K562 (cell line): ENCODE data around the gene CEACAM7. TPM values are rescaled to one million over a fixed set of nuclear protein-coding genes. Genes with fewer than 3 reads are reported as not detected.

Experiments
- ATAC-seq: fragments of 200-7000 bp; cut with Tn5 transposase; 3 replicates; pipeline ENCODE4 v1.9.1; 2020; ENCODE audit warnings: moderate library complexity
- BruUV-seq: library from RNA; stranded (reverse); fragments of 400-500 nt; replicated peaks from 2 replicates; lab custom pipeline; 2021; lab: Mats Ljungman, UMichigan
- CTCF ChIA-PET: fragments of 300-600 bp; formaldehyde crosslinking; extraction: SDS; loops from one replicate; lab custom pipeline; 2021; ENCODE audit warnings: low intra/inter-chr PET ratio; lab: Yijun Ruan, JAX
- POLR2A ChIA-PET: fragments of 300-600, 350-650 bp; sonication (Branson Sonifier 250); formaldehyde crosslinking; extraction: SDS; loops from one replicate; lab custom pipeline; 2021; ENCODE audit warnings: antibody characterized with exemption, inconsistent platforms; lab: Yijun Ruan, JAX
- DNase-seq, 4 experiments: peaks; one replicate each; pipeline versions ENCODE4 v3.0.0 to v3.0.0-alpha.2; 2011 to 2018; ENCODE audit warnings: low spot score in 3 of 4, mixed read lengths in 3 of 4; ENCODE audit errors: extremely low read depth in 1 of 4
- FAIRE-seq: peaks from 2 replicates; lab custom pipeline; 2011; peaks lifted over from hg19 to GRCh38; lab: Jason Lieb, UNC
- H2AFZ ChIP-seq: 2 replicates; pipeline ENCODE4 v1.6.0; 2011; ENCODE audit warnings: low read depth, low read length, control low read depth, inconsistent platforms
- H3K27ac ChIP-seq: fragments of 200-600 bp; 3 replicates; pipeline ENCODE4 v1.8.0; 2011; ENCODE audit warnings: low read depth, mild to moderate bottlenecking, control low read depth, inconsistent platforms, low read length, moderate library complexity, mixed read lengths; ENCODE audit errors: extremely low read depth
- H3K27me3 ChIP-seq, 2 experiments: fragments of 300-600 bp in 1 of 2; 2 replicates in 1 of 2; 3 replicates in 1 of 2; pipeline versions ENCODE4 v1.6.0 to v1.8.0; 2011; ENCODE audit warnings: inconsistent platforms in 2 of 2, low read length in 2 of 2, mild to moderate bottlenecking in 1 of 2, mixed read lengths in 1 of 2, moderate library complexity in 1 of 2; ENCODE audit not compliant: control insufficient read depth in 2 of 2, insufficient read depth in 2 of 2
- H3K36me3 ChIP-seq: fragments of 300-600 bp; 3 replicates; pipeline ENCODE4 v1.8.0; 2011; ENCODE audit warnings: mild to moderate bottlenecking, low read length, inconsistent platforms; ENCODE audit not compliant: control insufficient read depth, insufficient read depth
- H3K4me1 ChIP-seq, 2 experiments: fragments of 200-600 bp in 1 of 2; replicated peaks in 1 of 2; 2 replicates in 1 of 2; 3 replicates in 1 of 2; pipeline versions ENCODE4 v1.5.1 to v1.8.0; 2011; ENCODE audit warnings: inconsistent platforms in 2 of 2, low read length in 2 of 2, mild to moderate bottlenecking in 1 of 2, mixed read lengths in 1 of 2, moderate library complexity in 1 of 2; ENCODE audit not compliant: control insufficient read depth in 2 of 2, insufficient read depth in 2 of 2
- H3K4me2 ChIP-seq: 2 replicates; pipeline ENCODE4 v1.6.1; 2011; ENCODE audit warnings: low read length, control low read depth, inconsistent platforms, mixed read lengths; ENCODE audit not compliant: insufficient read depth
- H3K4me3 ChIP-seq: fragments of 200-600 bp; sonication (generic), shearing (Covaris generic); 2 replicates; pipeline ENCODE4 v1.5.1; 2016; ENCODE audit warnings: control low read depth, inconsistent platforms
- H3K79me2 ChIP-seq: fragments of 200-600 bp; 3 replicates; pipeline ENCODE4 v1.8.0; 2011; ENCODE audit warnings: low read length, inconsistent platforms; ENCODE audit not compliant: control insufficient read depth, insufficient read depth
- H3K9ac ChIP-seq, 2 experiments: 2 replicates each; pipeline versions ENCODE4 v1.6.0 to v1.6.1; 2011; ENCODE audit warnings: low read depth in 2 of 2, low read length in 2 of 2, control low read depth in 1 of 2, inconsistent platforms in 1 of 2, mild to moderate bottlenecking in 1 of 2, mixed read lengths in 1 of 2; ENCODE audit not compliant: insufficient read depth in 1 of 2
- H3K9me1 ChIP-seq: one replicate; pipeline ENCODE4 v1.6.0; 2011; ENCODE audit warnings: inconsistent platforms, mild to moderate bottlenecking, low read length, moderate library complexity; ENCODE audit not compliant: control insufficient read depth, insufficient read depth
- H3K9me3 ChIP-seq: replicated peaks from 2 replicates; pipeline ENCODE4 v1.5.1; 2011; ENCODE audit warnings: low read depth, low read length, inconsistent platforms; ENCODE audit not compliant: control insufficient read depth, insufficient read depth
- H4K20me1 ChIP-seq: replicated peaks from 2 replicates; pipeline ENCODE4 v1.6.1; 2011; ENCODE audit warnings: low read length, inconsistent platforms, mixed read lengths; ENCODE audit not compliant: control insufficient read depth, insufficient read depth
- BRF1 ChIP-seq: IDR thresholded peaks from 3 replicates; pipeline ENCODE4 v1.6.1; 2011; ENCODE audit warnings: borderline replicate concordance, mild to moderate bottlenecking; ENCODE audit not compliant: insufficient read length; ENCODE audit errors: extremely low read depth
- ETV5 ChIP-seq: sonication (generic); formaldehyde crosslinking; IDR thresholded peaks from 2 replicates; pipeline ENCODE4 v1.4.0; 2020; ENCODE audit warnings: low read depth, mild to moderate bottlenecking, missing genetic modification reagents
- HNRNPH1 ChIP-seq: fragments of 200-400 bp; formaldehyde crosslinking; optimal IDR thresholded peaks from 2 replicates; pipeline ENCODE3; 2017; ENCODE audit warnings: low read depth, mild to moderate bottlenecking, low read length, moderate library complexity
- ILK ChIP-seq: fragments of 450-650 bp; IDR thresholded peaks from 2 replicates; pipeline ENCODE4 v1.6.1; 2016; ENCODE audit warnings: missing genetic modification characterization, low read depth, mild to moderate bottlenecking, missing compliant biosample characterization, moderate library complexity, borderline replicate concordance
- MYC ChIP-seq, 2 experiments: fragments of 250-450 bp in 1 of 2; sonication (Bioruptor Pico) in 1 of 2; IDR thresholded peaks; 2 replicates each; pipeline versions ENCODE4 v1.5.1 to v1.6.1; 2012 to 2021; ENCODE audit warnings: low read depth in 2 of 2, borderline replicate concordance in 1 of 2, improper control_type of control experiment in 1 of 2, low read length in 1 of 2, mild to moderate bottlenecking in 1 of 2, moderate library complexity in 1 of 2
- NFE2 ChIP-seq: IDR thresholded peaks from 2 replicates; pipeline ENCODE4 v1.6.1; 2014; ENCODE audit warnings: antibody characterized with exemption, low read depth
- ZSCAN29 ChIP-seq: fragments of 450-650 bp; IDR thresholded peaks from 2 replicates; pipeline ENCODE4 v1.6.1; 2017
- WGBS: fragments of 100-300 bp; shearing (Covaris generic); methylation state at CpG from one replicate; pipeline ENCODE4 v1.1.6; 2016; ENCODE audit warnings: low coverage, mixed read lengths; ENCODE audit not compliant: insufficient coverage; ENCODE audit errors: missing lambda C conversion rate; 5-methylcytosine and 5-hydroxymethylcytosine counted together
- in situ Hi-C: fragments of 300-500 bp; cut with MboI; formaldehyde crosslinking; loops from 4 replicates; pipeline ENCODE4 v1.15.0; 2018; ENCODE audit warnings: inconsistent platforms, mixed read lengths
- intact Hi-C: fragments of 100-400 bp; cut with micrococcal nuclease; formaldehyde crosslinking; loops from 2 replicates; pipeline ENCODE4 v1.14.2; 2022
- polyA plus RNA-seq, 8 experiments: library from polyadenylated mRNA; depleted of rRNA in 4 of 8; stranded (reverse) in 5 of 8; unstranded in 3 of 8; fragments of >200 nt; fragmentation: Nextera tagmentation in 2 of 8; fragmentation: Illumina TruSeq in 1 of 8; extraction: Ambion mirVana in 2 of 8; extraction: Trizol in 1 of 8; gene quantifications; 2 replicates each; pipeline versions ENCODE4 v1.2.1 to v1.2.3, GENCODE V29; 2011 to 2014; ENCODE audit warnings: inconsistent platforms in 1 of 8, missing spikeins in 1 of 8
- total RNA-seq, 7 experiments: library from RNA; depleted of rRNA in 6 of 7; stranded (reverse); fragments of >200 nt in 6 of 7; fragmentation: Illumina TruSeq in 2 of 7; extraction: Trizol in 2 of 7; gene quantifications; 2 replicates each; pipeline versions ENCODE4 v1.2.1 to v1.2.3, GENCODE V29; 2011 to 2021; ENCODE audit warnings: low replicate concordance in 1 of 7
- TF ChIP-seq, protein P1 (sequence below), 2 experiments: fragments of 450-650 bp; IDR thresholded peaks; 2 replicates each; pipeline ENCODE4 v1.6.1; 2016
- TF ChIP-seq, protein P2 (sequence below): fragments of 250-450 bp; sonication (Bioruptor Pico); IDR thresholded peaks from 2 replicates; pipeline ENCODE4 v1.8.0; 2022; ENCODE audit warnings: inconsistent platforms
- TF ChIP-seq, protein P3 (sequence below): fragments of 450-650 bp; IDR thresholded peaks from 2 replicates; pipeline ENCODE4 v1.6.1; 2016; ENCODE audit warnings: missing biosample characterization, missing genetic modification characterization

CEACAM7 gene
- total and polyA plus RNA-seq, 9 of the 15 experiments (the other 6 are each of a cell fraction or from before 2014, with no cell fraction given) = not detected

DNA sequence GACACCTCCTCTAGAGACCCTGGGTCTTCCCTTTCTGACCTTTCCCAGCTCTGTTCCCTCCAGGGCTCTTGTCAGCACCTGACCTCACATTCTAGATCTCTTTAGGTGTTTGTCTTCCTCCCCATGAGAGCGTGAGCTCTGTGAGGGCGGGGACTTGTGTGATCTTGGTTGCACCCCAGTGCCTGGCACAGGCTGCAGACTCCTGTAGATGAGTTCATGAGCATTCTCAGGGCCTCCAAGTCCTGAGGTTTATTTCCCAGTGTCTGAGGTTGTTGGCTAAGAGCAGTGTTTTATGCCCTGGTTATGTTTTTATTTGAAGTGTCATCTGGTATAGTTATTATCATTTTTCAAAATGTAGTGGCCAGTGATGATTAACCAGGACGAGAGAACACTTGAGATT is 61.8 kb downstream of the CEACAM7 start:
- no peaks in the 10 kb centered on the region for H3K4me1 ChIP-seq
- DNase-seq = no peak
- intact Hi-C loops = no loop called here
- no peaks in the 10 kb centered on the region for H3K36me3 ChIP-seq
- no TSS peak for BruUV-seq
- no peaks in the 10 kb centered on the region for H3K9me1 ChIP-seq
- FAIRE-seq = no peak
- in situ Hi-C loops = no loop called here
- H3K4me2 ChIP-seq = no peak overlapping the region
- 0% methylated on average over 3 of the region's 3 CpGs for WGBS
- peaks cover 0 to 5% of the 10 kb centered on the region in 2 experiments; a peak in 1 of 5 replicates for H3K27me3 ChIP-seq
- no peak overlapping the region for H2AFZ ChIP-seq
- no peak overlapping the region for H3K4me3 ChIP-seq
- POLR2A ChIA-PET = no interaction called here
- TF ChIP-seq NFE2 (no peak), MYC (IDR thresholded peaks at IDR 0.05; ENCODE audit: low read depth, low read length) (no peak), MYC (CRISPR knock-in tag; IDR thresholded peaks at IDR 0.05; ENCODE audit: borderline replicate concordance, low read depth) (no peak), ETV5 (CRISPR knock-in tag) (no peak), BRF1 (no peak), ZSCAN29 (no peak), ILK (tag) (no peak), HNRNPH1 (no peak)
- TF ChIP-seq, protein P1, sequence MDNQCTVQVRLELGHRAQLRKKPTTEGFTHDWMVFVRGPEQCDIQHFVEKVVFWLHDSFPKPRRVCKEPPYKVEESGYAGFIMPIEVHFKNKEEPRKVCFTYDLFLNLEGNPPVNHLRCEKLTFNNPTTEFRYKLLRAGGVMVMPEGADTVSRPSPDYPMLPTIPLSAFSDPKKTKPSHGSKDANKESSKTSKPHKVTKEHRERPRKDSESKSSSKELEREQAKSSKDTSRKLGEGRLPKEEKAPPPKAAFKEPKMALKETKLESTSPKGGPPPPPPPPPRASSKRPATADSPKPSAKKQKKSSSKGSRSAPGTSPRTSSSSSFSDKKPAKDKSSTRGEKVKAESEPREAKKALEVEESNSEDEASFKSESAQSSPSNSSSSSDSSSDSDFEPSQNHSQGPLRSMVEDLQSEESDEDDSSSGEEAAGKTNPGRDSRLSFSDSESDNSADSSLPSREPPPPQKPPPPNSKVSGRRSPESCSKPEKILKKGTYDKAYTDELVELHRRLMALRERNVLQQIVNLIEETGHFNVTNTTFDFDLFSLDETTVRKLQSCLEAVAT (IDR thresholded peaks at IDR 0.05) = no peak
- TF ChIP-seq, protein P2, sequence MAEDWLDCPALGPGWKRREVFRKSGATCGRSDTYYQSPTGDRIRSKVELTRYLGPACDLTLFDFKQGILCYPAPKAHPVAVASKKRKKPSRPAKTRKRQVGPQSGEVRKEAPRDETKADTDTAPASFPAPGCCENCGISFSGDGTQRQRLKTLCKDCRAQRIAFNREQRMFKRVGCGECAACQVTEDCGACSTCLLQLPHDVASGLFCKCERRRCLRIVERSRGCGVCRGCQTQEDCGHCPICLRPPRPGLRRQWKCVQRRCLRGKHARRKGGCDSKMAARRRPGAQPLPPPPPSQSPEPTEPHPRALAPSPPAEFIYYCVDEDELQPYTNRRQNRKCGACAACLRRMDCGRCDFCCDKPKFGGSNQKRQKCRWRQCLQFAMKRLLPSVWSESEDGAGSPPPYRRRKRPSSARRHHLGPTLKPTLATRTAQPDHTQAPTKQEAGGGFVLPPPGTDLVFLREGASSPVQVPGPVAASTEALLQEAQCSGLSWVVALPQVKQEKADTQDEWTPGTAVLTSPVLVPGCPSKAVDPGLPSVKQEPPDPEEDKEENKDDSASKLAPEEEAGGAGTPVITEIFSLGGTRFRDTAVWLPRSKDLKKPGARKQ (CRISPR knock-in tag) = no peak
- TF ChIP-seq, protein P3, sequence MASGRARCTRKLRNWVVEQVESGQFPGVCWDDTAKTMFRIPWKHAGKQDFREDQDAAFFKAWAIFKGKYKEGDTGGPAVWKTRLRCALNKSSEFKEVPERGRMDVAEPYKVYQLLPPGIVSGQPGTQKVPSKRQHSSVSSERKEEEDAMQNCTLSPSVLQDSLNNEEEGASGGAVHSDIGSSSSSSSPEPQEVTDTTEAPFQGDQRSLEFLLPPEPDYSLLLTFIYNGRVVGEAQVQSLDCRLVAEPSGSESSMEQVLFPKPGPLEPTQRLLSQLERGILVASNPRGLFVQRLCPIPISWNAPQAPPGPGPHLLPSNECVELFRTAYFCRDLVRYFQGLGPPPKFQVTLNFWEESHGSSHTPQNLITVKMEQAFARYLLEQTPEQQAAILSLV = no peak
- TF ChIP-seq, all 486 proteins: peak for 0
- CTCF ChIA-PET = no interaction called here
- Histone ChIP-seq H3K27ac (no peak overlapping the region), H3K9ac (no peak overlapping the region), H3K79me2 (no peaks in the 10 kb centered on the region), H3K9me3 (no peaks in the 10 kb centered on the region), H4K20me1 (no peaks in the 10 kb centered on the region)
- no peak for ATAC-seq
